ENCODE measurements around the gene ACAN.

Gene ACAN

DNA sequence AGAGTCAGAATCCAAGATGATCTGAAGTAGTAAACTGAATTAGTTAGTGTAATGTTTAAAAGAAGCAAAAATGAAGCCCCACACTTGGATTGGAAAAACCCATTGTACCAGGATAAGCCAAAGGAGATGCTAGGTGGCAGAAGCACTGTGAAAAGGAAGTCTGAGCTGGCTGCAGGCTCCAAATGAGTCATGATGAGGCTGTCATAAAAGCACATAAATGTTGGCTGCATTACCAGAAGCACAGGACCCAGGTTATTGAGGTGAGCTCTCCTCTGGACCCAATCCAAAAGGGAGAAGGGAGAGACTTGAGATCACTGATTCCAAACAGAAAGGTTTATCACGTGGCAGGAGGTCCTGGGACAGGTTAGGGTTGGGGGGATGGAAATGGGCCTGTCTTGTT is 3.2 kb upstream of the ACAN start:
- Histone ChIP-seq H3K4me1 (ENCODE audit: control insufficient read depth, insufficient read depth, low read length, poor library complexity, severe bottlenecking) (peaks cover 3% of the 10 kb centered on the region), H3K9me3 (ENCODE audit: control insufficient read depth, low read length) (no peaks in the 10 kb centered on the region), H3K36me3 (ENCODE audit: control insufficient read depth, insufficient read depth, low read length) (no peaks in the 10 kb centered on the region), H3K27me3 (replicated peaks; ENCODE audit: control insufficient read depth, insufficient read depth, low read length, poor library complexity, severe bottlenecking) (peaks cover 10% of the 10 kb centered on the region), H3K4me3 (ENCODE audit: insufficient read depth, low read depth, low read length, poor library complexity, severe bottlenecking) (no peak overlapping the region), H3K27ac (ENCODE audit: insufficient read depth, low read length, poor library complexity, severe bottlenecking) (no peak overlapping the region)
- DNase-seq, result no peak

DNA sequence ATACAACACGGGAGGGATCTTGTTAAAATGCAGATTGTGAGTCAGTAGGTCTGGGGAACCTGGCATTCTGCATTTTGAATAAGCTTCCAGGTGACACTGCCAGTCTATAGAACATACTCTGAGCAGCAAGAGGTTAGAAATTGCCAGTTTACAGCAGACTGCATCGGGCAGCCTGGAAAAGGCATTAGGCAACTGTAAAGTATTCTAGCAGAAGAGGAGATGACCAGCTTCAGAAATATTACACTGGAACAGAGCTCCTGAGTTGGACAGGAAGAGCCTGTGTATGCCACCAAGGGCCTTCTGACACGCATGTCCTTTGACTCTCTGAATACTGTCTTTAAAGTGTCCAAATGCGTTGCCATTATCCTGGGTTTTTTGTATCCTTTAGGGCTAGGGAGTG is 2.5 kb upstream of the ACAN start:
- no peak for DNase-seq
- Histone ChIP-seq H3K4me1 (ENCODE audit: control insufficient read depth, insufficient read depth, low read length, poor library complexity, severe bottlenecking) (peaks cover 3% of the 10 kb centered on the region), H3K27me3 (replicated peaks; ENCODE audit: control insufficient read depth, insufficient read depth, low read length, poor library complexity, severe bottlenecking) (peaks cover 10% of the 10 kb centered on the region), H3K4me3 (ENCODE audit: insufficient read depth, low read depth, low read length, poor library complexity, severe bottlenecking) (no peak overlapping the region), H3K36me3 (ENCODE audit: control insufficient read depth, insufficient read depth, low read length) (no peaks in the 10 kb centered on the region), H3K9me3 (ENCODE audit: control insufficient read depth, low read length) (no peaks in the 10 kb centered on the region), H3K27ac (ENCODE audit: insufficient read depth, low read length, poor library complexity, severe bottlenecking) (no peak overlapping the region)

DNA sequence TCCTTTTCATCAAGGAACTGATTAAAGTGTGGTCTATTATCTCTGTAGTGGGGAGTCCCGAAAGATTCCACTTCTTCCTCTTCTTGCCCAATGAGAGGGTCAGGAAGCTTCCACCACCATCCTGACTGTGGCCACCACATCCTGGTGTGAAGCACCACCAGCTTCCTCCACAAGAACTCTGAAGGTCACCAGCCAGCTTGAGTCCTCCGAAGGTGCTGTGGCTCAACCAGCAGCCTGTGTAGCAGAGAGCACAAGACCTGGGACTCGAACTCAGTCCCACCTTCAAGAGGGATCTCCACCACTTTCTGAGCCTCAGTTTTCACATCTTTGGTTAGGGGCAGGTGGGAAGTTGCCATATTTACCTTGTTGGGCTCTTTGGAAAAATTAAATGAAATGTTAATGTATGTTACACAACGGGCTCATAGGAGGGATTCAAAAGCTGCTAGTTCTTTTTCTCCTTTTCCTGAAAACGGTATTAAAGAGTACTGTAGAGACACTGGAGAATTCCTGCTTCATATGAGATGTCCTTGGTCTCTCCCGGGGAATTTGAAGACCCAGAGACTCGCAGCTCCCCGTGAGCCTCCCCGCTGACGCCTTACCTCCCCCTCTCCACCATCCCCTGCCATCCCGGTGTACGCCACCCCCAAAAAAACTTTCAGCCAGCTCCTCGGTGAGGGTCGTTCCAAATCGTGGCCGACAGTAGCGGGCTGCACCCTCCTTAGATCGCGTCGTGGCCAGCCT is 816 bp upstream of the ACAN start:
- Histone ChIP-seq H3K27ac (ENCODE audit: insufficient read depth, low read length, poor library complexity, severe bottlenecking) (no peak overlapping the region), H3K27me3 (replicated peaks; ENCODE audit: control insufficient read depth, insufficient read depth, low read length, poor library complexity, severe bottlenecking) (peaks cover 10% of the 10 kb centered on the region), H3K9me3 (ENCODE audit: control insufficient read depth, low read length) (no peaks in the 10 kb centered on the region), H3K4me3 (ENCODE audit: insufficient read depth, low read depth, low read length, poor library complexity, severe bottlenecking) (no peak overlapping the region), H3K4me1 (ENCODE audit: control insufficient read depth, insufficient read depth, low read length, poor library complexity, severe bottlenecking) (peaks cover 3% of the 10 kb centered on the region), H3K36me3 (ENCODE audit: control insufficient read depth, insufficient read depth, low read length) (no peaks in the 10 kb centered on the region)
- no peak for DNase-seq

DNA sequence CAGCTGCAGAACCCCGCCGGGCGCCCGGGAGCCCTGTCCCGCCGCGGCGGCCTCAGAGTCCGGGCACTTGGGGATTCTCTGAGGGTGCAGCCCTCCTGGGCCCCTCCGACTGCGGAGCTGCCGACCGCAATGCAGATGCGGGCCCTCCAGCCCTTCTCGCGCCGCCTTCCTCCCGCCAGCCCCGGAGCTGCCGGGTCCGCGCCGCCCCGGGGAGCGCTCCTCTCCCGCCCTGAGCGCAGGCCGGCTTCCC is 320 bp upstream of the ACAN start:
- Histone ChIP-seq H3K9me3 (ENCODE audit: control insufficient read depth, low read length) (no peaks in the 10 kb centered on the region), H3K27ac (ENCODE audit: insufficient read depth, low read length, poor library complexity, severe bottlenecking) (no peak overlapping the region), H3K4me1 (ENCODE audit: control insufficient read depth, insufficient read depth, low read length, poor library complexity, severe bottlenecking) (peaks cover 3% of the 10 kb centered on the region), H3K27me3 (replicated peaks; ENCODE audit: control insufficient read depth, insufficient read depth, low read length, poor library complexity, severe bottlenecking) (peaks cover 10% of the 10 kb centered on the region), H3K36me3 (ENCODE audit: control insufficient read depth, insufficient read depth, low read length) (no peaks in the 10 kb centered on the region), H3K4me3 (ENCODE audit: insufficient read depth, low read depth, low read length, poor library complexity, severe bottlenecking) (no peak overlapping the region)
- DNase-seq, result no peak

DNA sequence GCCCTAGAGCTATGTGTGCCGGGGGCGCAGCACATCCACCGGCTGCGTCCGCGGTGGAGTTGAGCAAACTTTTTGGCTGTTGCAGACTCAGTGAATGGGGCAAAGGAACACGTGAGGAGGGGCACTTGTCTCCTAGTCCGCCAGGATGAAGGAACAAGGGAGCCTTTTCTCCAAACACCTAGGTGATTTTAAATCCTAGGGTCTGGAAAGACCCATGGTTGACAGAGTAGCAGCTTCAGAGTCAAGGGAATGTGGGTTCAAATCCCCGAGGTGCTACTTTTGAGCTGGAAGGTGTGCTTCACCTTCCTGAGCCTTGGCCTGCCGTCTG is 648 bp downstream of the ACAN start:
- Histone ChIP-seq H3K9me3 (ENCODE audit: control insufficient read depth, low read length) (no peaks in the 10 kb centered on the region), H3K27ac (ENCODE audit: insufficient read depth, low read length, poor library complexity, severe bottlenecking) (no peak overlapping the region), H3K27me3 (replicated peaks; ENCODE audit: control insufficient read depth, insufficient read depth, low read length, poor library complexity, severe bottlenecking) (peaks cover 10% of the 10 kb centered on the region), H3K4me1 (ENCODE audit: control insufficient read depth, insufficient read depth, low read length, poor library complexity, severe bottlenecking) (peaks cover 3% of the 10 kb centered on the region), H3K4me3 (ENCODE audit: insufficient read depth, low read depth, low read length, poor library complexity, severe bottlenecking) (no peak overlapping the region), H3K36me3 (ENCODE audit: control insufficient read depth, insufficient read depth, low read length) (no peaks in the 10 kb centered on the region)
- no peak for DNase-seq

DNA sequence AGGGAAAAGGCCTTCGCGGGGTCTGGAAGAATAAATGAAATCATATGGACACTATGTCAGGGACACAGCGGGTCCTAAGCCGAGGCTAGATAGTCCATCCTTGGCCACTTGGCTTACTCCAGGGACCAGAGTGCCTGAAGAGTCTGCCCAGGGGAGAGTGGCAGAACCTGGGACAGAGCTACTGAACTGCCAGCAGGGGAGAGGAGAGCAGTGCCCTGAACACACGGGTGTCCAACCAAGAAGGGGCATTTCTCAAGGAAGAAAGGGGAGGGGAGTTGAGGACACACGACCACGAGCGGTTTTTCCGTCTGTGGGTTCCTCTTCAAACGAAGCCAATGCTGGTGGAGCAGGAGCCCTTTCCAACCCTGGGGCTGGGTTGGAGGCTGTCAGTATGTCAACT is 1.0 kb downstream of the ACAN start:
- peaks cover 10% of the 10 kb centered on the region for H3K27me3 ChIP-seq (replicated peaks; ENCODE audit: control insufficient read depth, insufficient read depth, low read length, poor library complexity, severe bottlenecking)
- no peak overlapping the region for H3K27ac ChIP-seq (ENCODE audit: insufficient read depth, low read length, poor library complexity, severe bottlenecking)
- no peaks in the 10 kb centered on the region for H3K9me3 ChIP-seq (ENCODE audit: control insufficient read depth, low read length)
- no peak overlapping the region for H3K4me3 ChIP-seq (ENCODE audit: insufficient read depth, low read depth, low read length, poor library complexity, severe bottlenecking)
- no peak for DNase-seq
- peaks cover 3% of the 10 kb centered on the region for H3K4me1 ChIP-seq (ENCODE audit: control insufficient read depth, insufficient read depth, low read length, poor library complexity, severe bottlenecking)
- H3K36me3 ChIP-seq (ENCODE audit: control insufficient read depth, insufficient read depth, low read length), result no peaks in the 10 kb centered on the region

DNA sequence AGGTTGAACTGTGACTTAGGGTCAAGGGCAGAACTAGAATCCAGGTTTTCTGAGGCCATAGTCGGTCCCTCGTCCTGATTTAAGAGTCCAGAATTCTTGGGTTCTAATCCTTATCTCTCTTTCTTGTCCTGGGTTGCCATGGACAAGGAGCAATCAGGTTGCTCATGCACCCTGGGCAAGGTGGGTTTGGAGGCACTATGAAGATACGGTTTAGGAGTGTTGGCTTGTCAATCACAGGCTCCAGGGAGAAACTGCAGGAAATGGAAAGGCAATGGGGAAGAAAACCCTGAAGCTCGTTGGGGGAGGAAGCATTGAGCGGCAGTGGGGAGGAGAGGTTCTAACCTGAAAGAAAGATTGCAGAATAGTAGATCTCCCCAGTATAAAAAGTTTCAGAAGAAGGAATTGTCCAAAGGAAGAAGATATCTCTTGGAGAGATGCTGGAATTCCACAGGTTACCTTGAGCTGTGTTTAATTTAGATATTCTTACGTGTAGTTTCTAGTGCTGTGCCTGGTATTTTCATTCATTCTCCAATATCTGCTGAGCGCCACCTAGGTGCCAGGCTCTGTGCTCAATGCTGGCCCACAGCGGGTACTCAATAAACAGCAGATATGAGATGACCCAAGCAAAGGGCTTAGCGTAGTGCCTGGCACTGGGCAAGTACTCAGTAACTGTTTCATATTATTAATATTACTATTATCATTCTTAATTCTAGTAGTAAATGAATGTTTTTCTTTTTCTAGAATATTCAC is 2.0 kb downstream of the ACAN start:
- no peaks in the 10 kb centered on the region for H3K36me3 ChIP-seq (ENCODE audit: control insufficient read depth, insufficient read depth, low read length)
- H3K4me1 ChIP-seq (ENCODE audit: control insufficient read depth, insufficient read depth, low read length, poor library complexity, severe bottlenecking), result peaks cover 3% of the 10 kb centered on the region
- H3K27me3 ChIP-seq (replicated peaks; ENCODE audit: control insufficient read depth, insufficient read depth, low read length, poor library complexity, severe bottlenecking), result peaks cover 10% of the 10 kb centered on the region
- DNase-seq, result no peak
- no peaks in the 10 kb centered on the region for H3K9me3 ChIP-seq (ENCODE audit: control insufficient read depth, low read length)
- no peak overlapping the region for H3K4me3 ChIP-seq (ENCODE audit: insufficient read depth, low read depth, low read length, poor library complexity, severe bottlenecking)
- H3K27ac ChIP-seq (ENCODE audit: insufficient read depth, low read length, poor library complexity, severe bottlenecking), result no peak overlapping the region

DNA sequence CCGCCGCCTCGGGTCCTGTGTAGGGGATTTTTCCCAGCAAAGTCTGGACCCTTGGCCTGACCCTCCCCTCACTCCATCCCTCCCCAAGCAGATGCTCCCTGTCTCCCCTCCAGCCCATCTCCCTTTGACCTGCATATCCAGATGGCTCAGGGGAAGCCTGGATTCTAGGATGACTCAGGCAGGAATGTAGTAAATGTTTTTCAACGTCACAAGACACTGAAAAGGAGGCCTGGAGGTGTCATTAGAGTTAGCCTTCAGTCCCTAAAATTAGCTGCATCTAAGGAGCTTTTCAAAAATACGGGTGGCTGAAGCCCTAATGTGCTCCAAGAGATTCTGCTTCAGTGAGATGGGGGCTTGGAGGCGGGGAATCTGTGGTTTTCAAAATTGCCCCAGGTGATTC is 7.2 kb downstream of the ACAN start:
- no peak for DNase-seq
- H3K9me3 ChIP-seq (ENCODE audit: control insufficient read depth, low read length), result no peaks in the 10 kb centered on the region
- H3K4me3 ChIP-seq (ENCODE audit: insufficient read depth, low read depth, low read length, poor library complexity, severe bottlenecking), result no peak overlapping the region
- H3K36me3 ChIP-seq (ENCODE audit: control insufficient read depth, insufficient read depth, low read length), result no peaks in the 10 kb centered on the region
- H3K27me3 ChIP-seq (replicated peaks; ENCODE audit: control insufficient read depth, insufficient read depth, low read length, poor library complexity, severe bottlenecking), result no peaks in the 10 kb centered on the region
- no peaks in the 10 kb centered on the region for H3K4me1 ChIP-seq (ENCODE audit: control insufficient read depth, insufficient read depth, low read length, poor library complexity, severe bottlenecking)
- H3K27ac ChIP-seq (ENCODE audit: insufficient read depth, low read length, poor library complexity, severe bottlenecking), result no peak overlapping the region

DNA sequence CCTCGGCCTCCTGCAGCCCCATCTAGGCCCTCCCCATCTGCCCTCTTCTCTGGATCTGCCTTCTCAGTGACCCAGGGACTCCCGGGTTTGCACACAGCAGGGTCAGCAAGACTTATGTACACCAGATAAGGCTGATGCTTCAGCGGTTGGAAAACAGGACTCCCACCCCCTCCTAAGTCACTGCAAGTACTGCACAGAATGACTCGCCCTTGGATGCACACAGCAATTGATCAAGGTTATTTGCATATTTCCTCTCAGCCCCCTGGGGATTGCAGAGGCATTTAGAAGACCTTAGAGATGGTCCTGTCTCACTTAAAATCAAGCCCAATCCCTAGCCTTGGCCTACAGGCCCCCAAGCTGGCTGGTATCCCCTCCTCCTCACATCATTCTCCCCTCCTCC is 8.9 kb downstream of the ACAN start:
- H3K4me1 ChIP-seq (ENCODE audit: control insufficient read depth, insufficient read depth, low read length, poor library complexity, severe bottlenecking), result no peaks in the 10 kb centered on the region
- H3K36me3 ChIP-seq (ENCODE audit: control insufficient read depth, insufficient read depth, low read length), result no peaks in the 10 kb centered on the region
- H3K9me3 ChIP-seq (ENCODE audit: control insufficient read depth, low read length), result no peaks in the 10 kb centered on the region
- no peak overlapping the region for H3K27ac ChIP-seq (ENCODE audit: insufficient read depth, low read length, poor library complexity, severe bottlenecking)
- no peak for DNase-seq
- no peaks in the 10 kb centered on the region for H3K27me3 ChIP-seq (replicated peaks; ENCODE audit: control insufficient read depth, insufficient read depth, low read length, poor library complexity, severe bottlenecking)
- H3K4me3 ChIP-seq (ENCODE audit: insufficient read depth, low read depth, low read length, poor library complexity, severe bottlenecking), result no peak overlapping the region

DNA sequence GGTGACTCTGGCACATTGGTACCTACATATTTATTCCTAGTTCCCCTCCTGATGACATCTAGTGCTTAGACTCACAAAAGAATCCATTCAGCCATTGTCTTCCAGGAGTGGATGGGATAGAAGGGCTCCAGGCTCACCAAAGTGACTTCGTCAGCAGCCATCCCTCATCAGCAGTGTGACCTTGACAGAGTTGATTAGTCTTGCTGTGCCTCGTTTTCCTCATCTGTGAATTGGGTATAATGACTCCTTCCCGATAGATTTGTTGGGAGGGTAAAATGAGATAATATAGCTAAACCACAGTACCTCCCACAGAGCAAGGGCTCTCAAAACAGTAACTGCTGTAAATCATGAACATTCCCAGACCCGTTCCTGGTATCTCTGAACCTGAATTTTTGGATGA is 10.7 kb downstream of the ACAN start:
- H3K9me3 ChIP-seq (ENCODE audit: control insufficient read depth, low read length), result no peaks in the 10 kb centered on the region
- H3K36me3 ChIP-seq (ENCODE audit: control insufficient read depth, insufficient read depth, low read length), result no peaks in the 10 kb centered on the region
- no peaks in the 10 kb centered on the region for H3K27me3 ChIP-seq (replicated peaks; ENCODE audit: control insufficient read depth, insufficient read depth, low read length, poor library complexity, severe bottlenecking)
- DNase-seq, result no peak
- H3K4me1 ChIP-seq (ENCODE audit: control insufficient read depth, insufficient read depth, low read length, poor library complexity, severe bottlenecking), result no peaks in the 10 kb centered on the region
- H3K27ac ChIP-seq (ENCODE audit: insufficient read depth, low read length, poor library complexity, severe bottlenecking), result no peak overlapping the region
- H3K4me3 ChIP-seq (ENCODE audit: insufficient read depth, low read depth, low read length, poor library complexity, severe bottlenecking), result no peak overlapping the region
